Measurements from ENCODE around the gene RPL36.

DNA sequence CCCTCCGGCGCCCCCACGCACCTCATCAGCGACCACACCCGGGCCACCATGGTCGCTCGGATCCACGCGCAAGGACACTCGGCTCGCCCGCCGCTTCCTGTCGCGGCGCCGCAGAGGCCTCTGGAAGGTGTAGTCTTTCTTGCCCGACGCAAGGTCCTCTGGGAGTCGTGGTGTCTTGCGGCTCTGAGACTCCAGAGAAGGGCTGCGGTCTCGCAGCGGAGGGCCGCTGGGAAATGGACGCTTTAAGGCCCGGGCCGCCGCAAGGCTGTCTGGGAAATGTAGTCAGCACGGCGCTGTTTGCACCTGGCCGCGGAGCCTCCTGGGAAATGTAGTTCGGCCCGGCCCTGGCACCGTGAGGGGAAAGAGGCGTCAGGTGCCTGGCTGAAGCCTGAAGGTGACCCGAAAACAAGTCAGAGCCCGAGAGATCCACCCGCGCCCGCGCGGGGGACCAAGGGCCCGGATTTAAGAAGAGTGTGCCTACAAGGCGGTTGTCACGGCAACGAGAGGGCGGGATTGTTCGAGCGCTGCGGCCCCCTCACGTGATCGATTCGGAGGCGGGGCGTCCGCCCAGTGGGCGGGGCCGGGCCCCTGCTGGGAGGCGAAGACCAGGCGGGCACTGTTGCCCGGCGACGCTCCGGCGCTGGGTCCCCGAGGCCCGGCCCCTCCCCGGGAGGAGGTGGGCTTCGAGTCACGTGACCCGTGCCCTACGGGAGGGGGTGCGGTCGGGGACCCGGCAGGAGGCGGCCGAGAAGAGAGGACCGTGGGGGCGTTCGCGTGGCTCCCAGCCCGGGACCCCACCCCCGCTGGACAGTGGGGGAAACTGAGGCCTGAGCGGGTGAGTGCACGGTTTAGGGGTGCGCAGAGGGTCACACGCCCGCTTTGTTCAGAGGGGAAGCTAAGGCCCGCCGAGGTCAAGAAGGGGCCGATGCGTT is 9.4 kb upstream of the RPL36 start, which contains the start of the genes HSD11B1L and MICOS13:
- TF ChIP-seq TAF1 (conservative IDR thresholded peaks at IDR 0.05), result no peak
- peak in 1 of 2 donors; percentile 55 for TF ChIP-seq JUND (IDR thresholded peaks at IDR 0.05)
- TF ChIP-seq, protein P1, sequence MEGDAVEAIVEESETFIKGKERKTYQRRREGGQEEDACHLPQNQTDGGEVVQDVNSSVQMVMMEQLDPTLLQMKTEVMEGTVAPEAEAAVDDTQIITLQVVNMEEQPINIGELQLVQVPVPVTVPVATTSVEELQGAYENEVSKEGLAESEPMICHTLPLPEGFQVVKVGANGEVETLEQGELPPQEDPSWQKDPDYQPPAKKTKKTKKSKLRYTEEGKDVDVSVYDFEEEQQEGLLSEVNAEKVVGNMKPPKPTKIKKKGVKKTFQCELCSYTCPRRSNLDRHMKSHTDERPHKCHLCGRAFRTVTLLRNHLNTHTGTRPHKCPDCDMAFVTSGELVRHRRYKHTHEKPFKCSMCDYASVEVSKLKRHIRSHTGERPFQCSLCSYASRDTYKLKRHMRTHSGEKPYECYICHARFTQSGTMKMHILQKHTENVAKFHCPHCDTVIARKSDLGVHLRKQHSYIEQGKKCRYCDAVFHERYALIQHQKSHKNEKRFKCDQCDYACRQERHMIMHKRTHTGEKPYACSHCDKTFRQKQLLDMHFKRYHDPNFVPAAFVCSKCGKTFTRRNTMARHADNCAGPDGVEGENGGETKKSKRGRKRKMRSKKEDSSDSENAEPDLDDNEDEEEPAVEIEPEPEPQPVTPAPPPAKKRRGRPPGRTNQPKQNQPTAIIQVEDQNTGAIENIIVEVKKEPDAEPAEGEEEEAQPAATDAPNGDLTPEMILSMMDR (IDR thresholded peaks at IDR 0.05; ENCODE audit: low read depth, low read length, missing input control), result no peak
- TF ChIP-seq ATF3 (IDR thresholded peaks at IDR 0.05), result no peak
- TF ChIP-seq MAX (IDR thresholded peaks at IDR 0.05), result peak; percentile 97
- TF ChIP-seq, protein P2, sequence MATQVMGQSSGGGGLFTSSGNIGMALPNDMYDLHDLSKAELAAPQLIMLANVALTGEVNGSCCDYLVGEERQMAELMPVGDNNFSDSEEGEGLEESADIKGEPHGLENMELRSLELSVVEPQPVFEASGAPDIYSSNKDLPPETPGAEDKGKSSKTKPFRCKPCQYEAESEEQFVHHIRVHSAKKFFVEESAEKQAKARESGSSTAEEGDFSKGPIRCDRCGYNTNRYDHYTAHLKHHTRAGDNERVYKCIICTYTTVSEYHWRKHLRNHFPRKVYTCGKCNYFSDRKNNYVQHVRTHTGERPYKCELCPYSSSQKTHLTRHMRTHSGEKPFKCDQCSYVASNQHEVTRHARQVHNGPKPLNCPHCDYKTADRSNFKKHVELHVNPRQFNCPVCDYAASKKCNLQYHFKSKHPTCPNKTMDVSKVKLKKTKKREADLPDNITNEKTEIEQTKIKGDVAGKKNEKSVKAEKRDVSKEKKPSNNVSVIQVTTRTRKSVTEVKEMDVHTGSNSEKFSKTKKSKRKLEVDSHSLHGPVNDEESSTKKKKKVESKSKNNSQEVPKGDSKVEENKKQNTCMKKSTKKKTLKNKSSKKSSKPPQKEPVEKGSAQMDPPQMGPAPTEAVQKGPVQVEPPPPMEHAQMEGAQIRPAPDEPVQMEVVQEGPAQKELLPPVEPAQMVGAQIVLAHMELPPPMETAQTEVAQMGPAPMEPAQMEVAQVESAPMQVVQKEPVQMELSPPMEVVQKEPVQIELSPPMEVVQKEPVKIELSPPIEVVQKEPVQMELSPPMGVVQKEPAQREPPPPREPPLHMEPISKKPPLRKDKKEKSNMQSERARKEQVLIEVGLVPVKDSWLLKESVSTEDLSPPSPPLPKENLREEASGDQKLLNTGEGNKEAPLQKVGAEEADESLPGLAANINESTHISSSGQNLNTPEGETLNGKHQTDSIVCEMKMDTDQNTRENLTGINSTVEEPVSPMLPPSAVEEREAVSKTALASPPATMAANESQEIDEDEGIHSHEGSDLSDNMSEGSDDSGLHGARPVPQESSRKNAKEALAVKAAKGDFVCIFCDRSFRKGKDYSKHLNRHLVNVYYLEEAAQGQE (IDR thresholded peaks at IDR 0.05), result peak; percentile 63
- TF ChIP-seq EGR1 (IDR thresholded peaks at IDR 0.05; ENCODE audit: low read depth in 2 of 2), result peak in 1 of 2 donors; percentile 61
- peak in 1 of 2 donors; percentile 39 for TF ChIP-seq RAD21 (IDR thresholded peaks at IDR 0.05)
